GM21526 (cell line): ENCODE measurements around the gene GPC2.
"Not testable (repeated sequence)": the region's sequence is repeated elsewhere in the genome, so short reads cannot be mapped to it uniquely, and the experiment has no call there.

ENCODE experiments used
- ATAC-seq: cut with Tn5 transposase; IDR thresholded peaks from one replicate; pipeline ENCODE4 v1.9.1; 2021; ENCODE audit warnings: moderate library complexity; ENCODE audit not compliant: unreplicated experiment, low FRiP score

The GPC2 gene

DNA sequence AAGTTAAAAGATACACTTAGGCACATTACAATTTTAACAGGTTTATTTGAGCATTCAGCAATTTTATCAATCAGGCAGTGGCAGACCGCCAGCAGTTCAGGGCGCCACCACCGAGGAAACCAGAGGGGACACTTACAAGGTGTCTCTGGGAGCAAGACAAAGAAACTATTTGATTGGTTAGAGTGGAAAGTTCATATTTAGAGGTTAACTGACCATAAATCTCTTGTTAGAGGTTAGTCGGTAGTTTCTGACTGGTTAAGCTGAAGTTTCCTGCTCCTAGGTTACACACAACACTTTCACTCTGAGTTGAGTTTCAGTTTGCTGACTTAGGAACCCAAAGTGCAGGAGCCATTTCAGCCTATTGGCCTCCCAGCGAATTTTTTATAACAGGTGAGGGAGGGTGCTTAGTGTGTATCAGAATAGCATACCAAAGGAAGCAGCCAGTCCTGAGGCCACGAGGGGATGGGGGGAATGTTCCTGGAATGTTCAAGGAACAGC lies 31.8 kb upstream of the GPC2 start:
- ATAC-seq: no peak

DNA sequence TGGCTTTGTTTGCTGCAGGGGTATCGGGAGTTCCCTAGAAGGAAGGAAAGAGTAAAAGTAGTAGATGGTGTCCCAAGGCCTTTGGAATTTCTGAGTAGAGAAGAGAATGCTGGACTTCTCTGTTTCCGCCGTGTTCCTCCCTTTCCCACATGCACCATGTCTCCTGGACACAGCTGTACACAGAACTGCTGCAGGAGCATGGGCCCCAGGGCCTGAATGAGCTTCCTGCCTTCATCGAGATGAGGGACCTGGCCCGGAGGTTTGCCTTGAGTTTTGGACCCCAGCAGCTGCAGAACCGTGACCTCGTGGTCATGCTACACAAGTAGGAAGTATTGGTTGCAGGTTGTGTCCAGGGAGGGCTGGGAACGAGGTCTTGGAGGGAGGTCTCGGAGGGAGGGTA lies 27.3 kb upstream of the GPC2 start:
- ATAC-seq: no peak

DNA sequence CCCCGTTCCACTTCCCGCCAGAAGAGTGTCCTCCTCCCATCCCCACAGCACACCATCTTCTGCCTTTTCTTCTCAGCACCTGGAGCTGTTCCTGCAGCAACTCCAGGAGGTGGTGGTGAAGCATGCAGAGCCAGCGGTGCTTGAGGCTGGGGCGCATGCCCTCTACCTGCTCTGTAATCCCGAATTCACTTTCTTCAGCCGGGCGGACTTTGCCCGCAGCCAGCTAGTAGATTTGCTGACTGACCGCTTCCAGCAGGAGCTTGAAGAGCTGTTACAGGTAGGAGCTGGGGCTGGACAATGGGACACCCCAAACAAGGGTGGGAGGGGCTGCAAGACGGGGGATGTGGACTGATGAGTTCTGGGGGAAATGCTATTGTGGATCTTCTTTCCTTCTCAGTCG lies 23.5 kb upstream of the GPC2 start:
- ATAC-seq: no peak

DNA sequence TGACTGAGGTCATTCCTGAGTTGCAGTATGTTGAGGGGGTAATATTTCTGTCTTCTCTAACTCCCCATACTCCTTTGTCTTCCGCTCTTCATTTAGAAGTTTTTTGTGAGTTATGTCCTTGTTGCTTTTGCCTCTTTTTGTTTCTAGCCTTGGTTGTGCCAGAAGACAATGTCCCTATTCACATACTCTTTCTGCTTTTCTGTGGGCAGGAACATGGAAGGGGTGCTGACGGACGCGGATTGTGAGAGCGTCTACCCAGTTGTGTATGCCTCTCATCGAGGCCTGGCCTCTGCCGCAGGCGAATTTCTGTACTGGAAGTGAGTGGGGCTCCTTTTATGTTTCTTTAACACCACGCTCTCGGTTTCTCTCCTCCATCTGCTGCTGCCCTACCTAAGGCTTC lies 21.1 kb upstream of the GPC2 start:
- ATAC-seq: no peak

DNA sequence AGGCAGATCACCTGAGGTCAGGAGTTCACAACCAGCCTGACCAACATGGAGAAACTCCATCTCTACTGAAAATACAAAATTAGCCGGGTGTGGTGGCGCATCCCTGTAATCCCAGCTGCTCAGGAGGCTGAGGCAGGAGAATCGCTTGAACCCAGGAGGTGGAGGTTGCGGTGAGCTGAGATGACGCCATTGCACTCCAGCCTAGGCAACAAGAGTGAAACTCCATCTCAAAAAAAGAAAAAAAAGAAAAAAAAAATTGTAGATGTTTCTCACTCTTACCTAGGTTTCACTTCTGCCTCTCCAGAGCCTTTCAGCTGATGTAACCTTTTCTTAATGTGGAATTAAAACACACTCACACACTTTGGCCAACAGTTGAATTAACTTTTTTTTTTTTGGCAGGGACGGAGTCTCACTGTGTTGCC lies 18.7 kb upstream of the GPC2 start:
- ATAC-seq: not testable (repeated sequence)

DNA sequence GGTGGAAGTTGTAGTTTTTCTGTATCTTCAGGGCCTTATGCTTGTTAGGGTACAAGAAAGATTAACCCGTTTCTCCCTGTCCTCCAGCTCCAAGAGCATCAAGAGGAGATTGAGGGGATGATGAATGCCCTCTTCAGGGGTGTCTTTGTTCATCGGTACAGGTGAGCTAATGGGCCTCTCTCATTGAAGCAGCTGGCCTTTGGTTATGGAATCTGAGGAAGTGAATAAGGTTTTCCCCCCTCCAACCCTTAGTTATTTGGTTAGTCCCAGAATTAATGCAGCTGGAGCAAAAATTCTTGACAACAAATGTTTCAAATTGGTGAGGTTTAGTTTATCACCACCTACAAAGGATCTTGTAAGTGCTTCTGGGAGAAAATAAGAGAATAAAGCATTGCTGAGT lies 18.0 kb upstream of the GPC2 start:
- ATAC-seq: no peak

DNA sequence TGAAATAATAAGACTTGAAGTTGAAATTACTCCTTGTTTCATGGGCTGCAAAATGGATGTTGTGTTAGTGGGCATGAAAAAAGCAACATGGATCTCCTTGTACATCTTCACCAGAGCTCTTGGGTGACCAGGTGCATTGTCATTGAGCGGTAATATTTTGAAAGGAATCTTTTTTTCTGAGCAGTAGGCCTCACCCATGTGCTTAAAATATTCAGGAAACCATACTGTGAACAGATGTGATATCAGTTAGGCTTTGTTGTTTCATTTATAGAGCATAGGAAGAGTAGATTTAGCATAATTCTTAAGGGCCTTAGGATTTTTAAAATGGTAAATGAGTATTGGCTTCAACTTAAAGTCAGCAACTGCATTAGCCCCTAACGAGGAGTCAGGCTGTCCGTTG lies 15.8 kb upstream of the GPC2 start:
- no peak for ATAC-seq

DNA sequence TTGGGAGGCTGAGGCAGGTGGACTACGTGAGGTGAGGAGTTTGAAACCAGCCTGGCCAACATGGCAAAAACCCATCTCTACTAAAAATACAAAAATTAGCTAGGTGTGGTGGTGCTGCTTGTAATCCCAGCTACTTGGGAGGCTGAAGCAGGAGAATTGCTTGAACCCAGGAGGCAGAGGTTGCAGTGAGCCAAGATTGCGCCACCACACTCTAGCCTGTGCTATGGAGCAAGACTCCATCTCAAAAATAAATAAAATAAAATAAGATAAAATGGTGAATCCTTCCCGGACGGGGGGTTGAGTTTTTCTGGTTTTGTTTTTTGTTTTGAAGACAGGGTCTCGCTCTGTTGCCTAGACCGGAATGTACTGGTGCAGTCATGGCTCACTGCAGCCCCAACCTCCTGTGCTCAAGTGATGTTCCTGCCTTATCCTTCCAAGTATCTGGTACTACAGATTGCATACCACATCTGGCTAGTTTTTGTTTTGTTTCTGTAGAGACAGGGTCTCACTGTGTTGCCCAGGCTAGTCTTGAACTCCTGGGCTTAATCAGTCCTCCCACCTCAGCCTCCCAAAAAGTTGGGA lies 15.2 kb upstream of the GPC2 start:
- ATAC-seq: not testable (repeated sequence)

DNA sequence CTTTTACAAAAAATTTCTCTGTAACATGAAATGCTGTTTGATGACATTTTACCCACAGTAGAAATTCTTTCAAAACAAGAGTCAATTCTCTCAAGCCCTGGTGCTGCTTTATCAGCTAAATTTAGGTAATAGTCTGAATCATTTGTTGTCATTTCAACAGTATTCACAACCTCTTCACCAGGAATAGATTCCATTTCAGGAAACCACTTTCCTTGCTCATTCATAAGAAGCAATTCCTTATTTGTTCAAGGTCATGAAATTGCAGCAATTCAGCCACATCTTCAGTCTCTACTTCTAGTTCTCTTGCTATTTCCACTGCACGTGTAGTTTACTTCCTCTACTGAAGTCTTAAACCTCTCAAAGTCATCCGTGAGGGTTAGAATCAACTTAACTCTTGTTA lies 14.6 kb upstream of the GPC2 start:
- ATAC-seq: no peak

DNA sequence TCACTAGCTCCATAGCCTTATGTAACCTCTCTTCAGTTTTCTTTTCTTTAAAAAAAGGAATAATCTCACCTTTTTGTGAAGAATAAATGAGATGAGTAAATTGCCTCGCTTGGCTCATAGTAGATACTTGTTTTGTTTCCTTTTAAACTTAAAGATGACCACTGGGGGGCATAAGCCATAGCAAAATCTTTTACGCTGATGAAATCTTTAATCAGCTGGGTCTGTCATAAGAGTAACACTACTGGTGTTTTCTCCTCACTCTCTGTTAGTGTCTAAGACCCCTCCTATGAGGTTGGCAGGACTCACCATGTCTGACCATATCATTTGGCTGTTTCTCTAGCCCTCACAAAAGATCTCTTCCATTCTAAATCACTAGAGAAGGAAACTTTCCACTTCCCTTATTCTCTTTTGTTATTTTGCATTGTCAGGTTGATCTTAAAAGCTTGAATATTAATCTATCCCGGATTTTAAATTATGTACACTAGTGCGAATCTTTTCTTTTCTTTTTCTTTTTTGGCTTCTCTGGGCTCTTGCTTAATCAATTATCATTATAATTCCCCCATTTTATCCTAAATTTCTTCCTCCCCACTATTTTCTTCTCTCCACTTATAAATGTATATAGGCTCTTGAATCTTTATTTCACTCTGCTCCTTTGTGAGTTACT lies 13.0 kb upstream of the GPC2 start:
- no peak for ATAC-seq

DNA sequence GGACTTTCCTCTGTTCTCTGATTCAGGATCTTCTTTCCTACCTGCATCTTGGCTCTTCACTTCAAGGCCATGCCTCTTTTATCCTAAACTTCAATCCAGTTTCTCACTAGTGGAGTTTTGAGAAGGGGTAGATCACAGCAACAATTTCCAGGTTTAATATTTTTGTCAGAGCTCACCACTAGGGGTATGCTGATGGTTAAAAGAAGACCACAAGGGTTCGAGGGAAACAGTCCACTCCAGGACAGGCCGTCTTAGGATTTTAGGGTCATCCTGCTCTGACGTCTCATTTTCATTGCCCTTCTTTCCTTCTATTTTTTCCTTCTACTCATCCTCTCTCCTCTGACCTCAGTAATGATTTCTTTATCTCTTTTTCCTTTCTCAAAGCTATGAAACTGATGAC lies 11.9 kb upstream of the GPC2 start:
- ATAC-seq: no peak

DNA sequence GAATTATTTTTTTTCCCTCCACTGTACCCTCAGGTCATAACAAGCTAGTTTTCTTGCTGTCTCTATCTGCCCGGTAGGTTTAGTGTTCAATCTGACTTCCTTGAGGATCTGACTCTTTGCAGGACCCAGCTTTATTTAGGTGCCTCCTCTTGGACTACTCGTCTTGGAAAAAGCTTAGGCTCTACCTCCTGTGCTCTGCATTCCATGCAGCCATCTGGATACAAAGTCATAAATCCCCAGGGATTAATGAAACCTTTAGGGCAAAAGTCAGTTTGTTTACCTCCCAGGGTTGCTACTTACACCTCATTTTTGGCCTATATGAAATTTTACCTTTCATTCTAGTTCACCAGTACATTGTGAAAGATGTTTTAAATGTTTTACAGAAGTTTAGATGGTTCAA lies 8.5 kb upstream of the GPC2 start:
- no peak for ATAC-seq

DNA sequence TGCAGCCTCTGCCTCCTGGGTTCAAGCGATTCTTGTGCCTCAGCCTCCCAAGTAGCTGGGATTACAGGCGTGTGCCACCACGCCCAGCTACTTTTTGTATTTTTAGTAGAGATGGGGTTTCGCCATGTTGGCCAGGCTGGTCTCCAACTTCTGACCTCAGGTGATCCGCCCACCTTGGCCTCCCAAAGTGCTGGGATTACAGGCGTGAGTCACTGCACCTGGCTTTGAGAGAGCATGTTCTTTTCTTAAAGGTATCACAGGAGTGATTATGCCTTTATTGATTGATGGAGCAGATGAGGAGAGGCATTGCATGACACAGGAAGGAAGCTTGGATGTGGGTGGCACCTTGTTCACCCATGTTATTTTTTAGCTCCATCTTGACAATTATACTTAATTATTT lies 5.9 kb upstream of the GPC2 start:
- ATAC-seq: not testable (repeated sequence)

DNA sequence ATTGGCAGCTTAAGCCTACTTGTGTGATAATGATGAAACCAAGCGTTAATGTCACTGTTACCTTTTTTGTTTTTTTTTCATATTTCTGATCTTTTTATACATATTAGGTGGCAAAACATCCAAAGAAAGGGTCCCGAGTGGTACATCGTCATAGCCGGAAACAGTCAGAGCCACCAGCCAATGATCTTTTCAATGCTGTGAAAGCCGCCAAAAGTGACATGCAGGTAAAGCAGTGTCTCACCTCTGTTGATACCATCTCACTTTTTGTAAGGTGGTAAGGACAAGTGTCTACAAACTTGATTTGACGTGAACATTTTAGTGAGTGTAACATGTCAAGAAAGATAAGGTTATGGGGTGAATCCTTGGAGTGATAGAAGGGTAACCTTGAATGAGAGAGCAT lies 5.4 kb upstream of the GPC2 start:
- ATAC-seq: not testable (repeated sequence)

DNA sequence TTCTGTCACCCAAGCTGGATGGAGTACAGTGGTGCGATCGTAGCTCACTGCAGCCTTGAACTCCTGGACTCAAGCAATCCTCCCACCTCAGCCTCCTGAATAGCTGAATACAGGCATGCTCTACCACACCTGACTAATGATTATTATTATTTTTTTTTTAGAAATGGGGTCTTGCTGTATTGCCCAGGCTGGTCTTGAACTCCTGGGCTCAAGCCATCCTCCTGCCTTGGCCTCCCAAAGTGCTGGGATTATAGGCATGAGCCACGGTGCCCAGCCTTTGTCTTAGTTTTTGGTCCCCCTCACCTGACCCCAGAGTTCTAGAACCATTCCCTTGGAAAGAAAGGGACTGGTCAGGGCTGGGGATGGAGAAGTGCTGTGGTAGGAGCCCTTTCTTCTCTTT lies 2.9 kb upstream of the GPC2 start:
- ATAC-seq: not testable (repeated sequence)

DNA sequence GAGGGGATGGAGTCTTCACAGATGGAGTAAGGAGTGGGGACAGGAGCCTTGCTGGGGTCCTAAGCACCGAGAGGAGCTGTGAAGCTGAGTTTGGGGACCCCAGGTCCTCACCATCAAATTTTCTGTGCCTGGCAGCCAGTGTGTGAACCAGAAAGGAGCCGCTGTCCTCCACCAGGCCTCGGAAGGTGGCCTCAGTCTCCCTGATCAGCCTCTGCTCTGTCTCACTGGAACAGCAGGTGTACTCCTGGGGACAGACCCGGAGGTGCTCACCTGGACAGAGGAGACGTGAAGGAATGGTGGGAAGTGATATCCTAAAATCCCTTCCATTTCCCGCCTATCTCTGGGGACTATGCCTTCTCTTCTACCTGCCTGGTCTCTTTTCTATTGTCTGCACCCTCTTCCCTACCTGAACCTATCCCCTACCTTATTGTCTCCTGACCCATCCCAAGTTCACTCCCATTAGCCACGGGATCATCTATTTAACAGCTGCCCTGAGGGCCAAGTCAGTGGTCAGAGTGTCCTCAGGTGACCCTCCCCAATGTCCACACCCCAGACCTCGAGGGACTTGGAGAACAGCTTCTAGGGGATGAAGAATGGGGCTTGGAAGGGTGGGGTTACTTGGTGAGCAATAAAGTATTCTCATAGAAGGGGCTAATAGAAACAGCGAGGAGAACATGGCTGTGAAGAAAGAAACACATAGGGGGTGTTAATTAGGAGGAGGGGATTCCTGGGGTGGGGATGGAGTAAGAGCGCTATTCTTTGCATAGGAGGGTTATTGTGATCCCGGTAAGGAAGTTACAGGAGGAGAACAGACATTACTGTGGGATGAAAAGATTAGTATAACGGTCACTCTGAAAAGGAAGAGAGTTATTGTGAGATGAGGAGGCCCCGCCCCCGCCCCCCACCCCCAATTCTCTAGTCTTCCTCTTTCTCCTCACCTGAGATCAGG lies 811 bp downstream of the GPC2 start:
- no peak for ATAC-seq

DNA sequence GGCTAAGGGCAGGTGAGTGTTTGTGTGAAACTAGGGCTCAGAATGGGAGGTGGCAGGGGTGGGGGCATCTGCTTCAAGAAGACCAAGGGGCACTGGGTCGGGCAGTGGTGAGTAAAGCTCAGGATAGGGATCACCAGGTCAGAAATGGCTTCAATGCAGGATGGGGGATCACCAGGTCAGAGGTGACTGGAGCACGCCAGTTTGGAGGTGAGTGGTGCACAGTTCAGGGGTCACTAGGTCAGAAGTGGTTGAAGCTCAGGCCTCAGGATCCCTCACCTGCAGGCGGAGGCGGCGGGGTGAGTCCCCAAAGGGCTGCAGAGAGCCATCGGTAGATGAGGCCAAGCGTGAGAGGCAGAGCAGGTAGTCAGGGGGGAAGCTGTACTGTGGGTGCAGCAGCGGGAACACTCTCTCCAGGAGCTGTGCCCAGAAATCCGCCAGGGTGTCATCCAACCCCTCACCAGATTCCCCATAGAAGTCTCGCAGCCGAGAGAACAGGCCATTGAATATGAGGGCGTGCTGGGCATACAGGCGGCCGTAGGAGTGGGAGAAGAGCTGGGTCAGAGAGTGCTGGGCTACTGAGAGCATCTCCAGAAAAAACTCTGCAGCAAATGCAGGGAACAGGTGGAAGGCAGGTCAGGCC lies 1.8 kb downstream of the GPC2 start:
- ATAC-seq: no peak

DNA sequence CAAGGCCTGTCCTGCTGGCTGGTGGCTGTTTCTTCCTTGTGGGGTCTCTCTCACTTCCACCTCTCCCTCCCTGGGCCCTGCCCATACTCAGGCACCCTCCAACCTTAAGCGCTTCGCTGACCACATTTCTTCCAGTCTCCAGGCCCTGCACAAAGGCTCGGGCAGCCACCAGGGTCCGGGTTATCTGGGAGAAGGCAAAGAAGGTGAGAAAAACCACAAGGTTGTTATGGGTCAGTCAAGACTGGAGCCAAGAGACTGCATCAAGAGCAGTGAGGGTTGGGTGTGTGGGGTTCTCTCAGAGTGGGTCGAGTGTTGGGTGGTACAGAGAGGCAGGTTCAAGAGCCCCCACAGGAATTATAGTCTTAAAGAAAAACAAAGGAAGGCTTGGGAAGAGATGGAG lies 2.6 kb downstream of the GPC2 start:
- ATAC-seq: no peak

DNA sequence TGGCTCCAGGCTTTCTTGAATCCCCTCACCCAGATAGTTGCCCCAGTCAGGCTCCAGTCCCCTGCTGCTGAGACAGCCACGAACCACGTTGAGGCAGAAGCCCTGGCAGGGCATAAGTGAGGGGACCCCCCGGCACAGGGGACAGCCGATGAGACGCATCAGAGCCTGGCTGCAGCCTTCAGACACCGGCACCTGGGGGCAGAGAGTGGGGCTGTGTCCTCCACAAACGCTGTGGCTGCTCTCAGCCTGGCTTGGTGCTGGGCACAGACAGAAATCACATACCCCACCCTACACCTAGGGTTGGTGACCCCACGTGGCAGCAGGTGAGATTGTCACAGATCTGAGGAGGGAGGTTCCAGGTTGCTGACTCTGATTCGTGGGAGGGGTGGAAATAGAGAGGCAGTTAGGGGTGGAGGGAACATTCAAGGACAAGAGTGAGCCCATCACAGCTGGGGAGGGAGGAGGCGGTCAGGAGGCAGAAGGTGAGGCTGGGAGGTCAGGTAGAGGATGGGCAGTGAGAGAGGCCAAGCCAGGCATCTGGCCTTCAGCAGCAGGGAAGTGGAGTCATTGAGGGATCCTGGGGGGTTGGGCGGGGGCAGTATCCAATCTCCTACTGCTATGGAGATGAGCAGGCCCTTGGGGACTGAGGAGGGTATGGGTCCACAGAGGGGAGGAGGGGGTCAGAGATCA lies 3.2 kb downstream of the GPC2 start:
- no peak for ATAC-seq

DNA sequence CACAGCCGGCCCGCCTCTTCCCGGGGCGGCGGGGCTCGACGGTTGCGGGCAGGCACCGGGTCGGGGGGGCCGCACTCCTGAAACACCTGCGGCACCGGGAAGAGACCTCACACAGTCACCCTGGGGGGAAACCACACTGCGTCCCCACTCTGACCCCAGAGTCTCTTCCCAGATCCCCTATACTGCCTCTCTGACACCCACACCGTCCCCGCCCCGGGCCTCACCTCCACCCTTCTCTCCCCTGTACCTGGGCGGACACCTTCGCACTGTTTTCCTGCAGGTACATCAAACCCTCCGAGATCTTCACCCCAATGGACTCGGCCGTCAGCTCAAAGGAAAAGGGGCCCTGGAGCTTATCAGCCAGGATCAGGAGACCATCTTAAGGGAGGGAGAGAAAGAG lies 5.3 kb downstream of the GPC2 start:
- no peak for ATAC-seq
